Mesenchymal stem cell (in vitro differentiated cells and primary cell): Measurements from ENCODE around the gene KCNQ5. TPM values are rescaled to one million over a fixed set of nuclear protein-coding genes. Genes with fewer than 3 reads are reported as not detected.
"Not testable (repeated sequence)": the region's sequence is repeated elsewhere in the genome, so short reads cannot be mapped to it uniquely, and the experiment has no call there.

Source experiments
- DNase-seq: peaks from one replicate; pipeline ENCODE4 v3.0.0-alpha.2; 2013
- H2AFZ ChIP-seq: one replicate; pipeline ENCODE4 v1.6.1; 2013; ENCODE audit warnings: low read depth, mild to moderate bottlenecking, control low read depth, inconsistent platforms, low read length, moderate library complexity
- H2AK5ac ChIP-seq: 2 replicates; pipeline ENCODE4 v1.6.1; 2013; ENCODE audit warnings: low read length, moderate library complexity, mild to moderate bottlenecking, inconsistent platforms; ENCODE audit not compliant: severe bottlenecking
- H2BK120ac ChIP-seq: one replicate; pipeline ENCODE4 v1.6.1; 2013; ENCODE audit warnings: low read depth, mild to moderate bottlenecking, inconsistent platforms, low read length, moderate library complexity
- H2BK12ac ChIP-seq, 2 experiments: one replicate each; pipeline ENCODE4 v1.6.1; 2013; ENCODE audit warnings: inconsistent platforms in 2 of 2, low read length in 2 of 2, mild to moderate bottlenecking in 2 of 2, moderate library complexity in 2 of 2, control low read depth in 1 of 2
- H2BK15ac ChIP-seq: one replicate; pipeline ENCODE4 v1.6.1; 2013; ENCODE audit warnings: mild to moderate bottlenecking, low read depth, inconsistent platforms; ENCODE audit not compliant: poor library complexity, severe bottlenecking
- H2BK5ac ChIP-seq: 2 replicates; pipeline ENCODE4 v1.6.1; 2013; ENCODE audit warnings: low read depth, mild to moderate bottlenecking, low read length, control low read depth, inconsistent platforms; ENCODE audit not compliant: poor library complexity, severe bottlenecking
- H3K14ac ChIP-seq, 2 experiments: one replicate each; pipeline ENCODE4 v1.6.1; 2013; ENCODE audit warnings: inconsistent platforms in 2 of 2, low read length in 2 of 2, control low read depth in 1 of 2, mild to moderate bottlenecking in 1 of 2, moderate library complexity in 1 of 2
- H3K18ac ChIP-seq, 2 experiments: one replicate each; pipeline ENCODE4 v1.6.1; 2013; ENCODE audit warnings: inconsistent platforms in 2 of 2, low read length in 2 of 2, control low read depth in 1 of 2, low read depth in 1 of 2, mild to moderate bottlenecking in 1 of 2
- H3K23ac ChIP-seq, 2 experiments: one replicate each; pipeline ENCODE4 v1.6.1; 2013; ENCODE audit warnings: inconsistent platforms in 2 of 2, low read length in 2 of 2, mild to moderate bottlenecking in 2 of 2, moderate library complexity in 2 of 2, control low read depth in 1 of 2
- H3K27ac ChIP-seq: 2 replicates; pipeline ENCODE4 v1.5.1; 2013; ENCODE audit warnings: mild to moderate bottlenecking, moderate library complexity, low read length, control low read depth, inconsistent platforms; ENCODE audit not compliant: poor library complexity, severe bottlenecking
- H3K27me3 ChIP-seq, 2 experiments: 2 replicates each; pipeline versions ENCODE4 v1.6.1 to v1.7.0; 2013; ENCODE audit warnings: low read length in 2 of 2, mild to moderate bottlenecking in 2 of 2, moderate library complexity in 2 of 2, control low read depth in 1 of 2, inconsistent platforms in 1 of 2; ENCODE audit not compliant: control insufficient read depth in 1 of 2, insufficient read depth in 1 of 2
- H3K36me3 ChIP-seq, 2 experiments: 2 replicates each; pipeline versions ENCODE4 v1.6.1 to v1.7.0; 2013; ENCODE audit warnings: low read length in 2 of 2, control low read depth in 1 of 2, inconsistent platforms in 1 of 2, low read depth in 1 of 2, mild to moderate bottlenecking in 1 of 2; ENCODE audit not compliant: insufficient read depth in 2 of 2, control insufficient read depth in 1 of 2
- H3K4ac ChIP-seq, 2 experiments: one replicate each; pipeline ENCODE4 v1.6.1; 2013; ENCODE audit warnings: inconsistent platforms in 2 of 2, low read length in 2 of 2, mild to moderate bottlenecking in 2 of 2, moderate library complexity in 2 of 2, control low read depth in 1 of 2, low read depth in 1 of 2
- H3K4me1 ChIP-seq: 2 replicates; pipeline ENCODE4 v1.6.1; 2013; ENCODE audit warnings: low read depth, low read length, control low read depth; ENCODE audit not compliant: control insufficient read depth, insufficient read depth
- H3K4me2 ChIP-seq: 2 replicates; pipeline ENCODE4 v1.6.1; 2013; ENCODE audit warnings: low read length, mild to moderate bottlenecking, inconsistent platforms; ENCODE audit not compliant: poor library complexity, severe bottlenecking
- H3K4me3 ChIP-seq, 2 experiments: 2 replicates each; pipeline versions ENCODE4 v1.5.1 to v1.7.0; 2013; ENCODE audit warnings: low read length in 2 of 2, mild to moderate bottlenecking in 2 of 2, control low read depth in 1 of 2, low read depth in 1 of 2; ENCODE audit not compliant: insufficient read depth in 1 of 2
- H3K79me1 ChIP-seq: replicated peaks from 2 replicates; pipeline ENCODE4 v1.6.1; 2013; ENCODE audit warnings: mild to moderate bottlenecking, control low read depth, low read length, inconsistent platforms; ENCODE audit not compliant: poor library complexity, severe bottlenecking
- H3K9ac ChIP-seq: 2 replicates; pipeline ENCODE4 v1.7.0; 2013; ENCODE audit warnings: mild to moderate bottlenecking, low read length, moderate library complexity
- H3K9me3 ChIP-seq: 2 replicates; pipeline ENCODE4 v1.7.0; 2013; ENCODE audit warnings: mild to moderate bottlenecking, low read length; ENCODE audit not compliant: control insufficient read depth
- H4K8ac ChIP-seq: one replicate; pipeline ENCODE4 v1.6.1; 2013; ENCODE audit warnings: inconsistent platforms, mild to moderate bottlenecking, low read length, moderate library complexity
- H4K91ac ChIP-seq: one replicate; pipeline ENCODE4 v1.6.1; 2013; ENCODE audit warnings: mild to moderate bottlenecking, low read length, inconsistent platforms
- WGBS: methylation state at CpG from one replicate; pipeline ENCODE4 v1.1.7; 2013; ENCODE audit warnings: mixed read lengths; 5-methylcytosine and 5-hydroxymethylcytosine counted together
- polyA plus RNA-seq, 2 experiments: library from polyadenylated mRNA; stranded (reverse); fragments of 200-250 nt; gene quantifications; one replicate each; pipeline ENCODE4 v1.2.3, GENCODE V29; 2013

Gene KCNQ5
- 0.65 TPM for polyA plus RNA-seq (2013, experiment 1 of 2)
- 0.67 TPM for polyA plus RNA-seq (2013, experiment 2 of 2)

DNA sequence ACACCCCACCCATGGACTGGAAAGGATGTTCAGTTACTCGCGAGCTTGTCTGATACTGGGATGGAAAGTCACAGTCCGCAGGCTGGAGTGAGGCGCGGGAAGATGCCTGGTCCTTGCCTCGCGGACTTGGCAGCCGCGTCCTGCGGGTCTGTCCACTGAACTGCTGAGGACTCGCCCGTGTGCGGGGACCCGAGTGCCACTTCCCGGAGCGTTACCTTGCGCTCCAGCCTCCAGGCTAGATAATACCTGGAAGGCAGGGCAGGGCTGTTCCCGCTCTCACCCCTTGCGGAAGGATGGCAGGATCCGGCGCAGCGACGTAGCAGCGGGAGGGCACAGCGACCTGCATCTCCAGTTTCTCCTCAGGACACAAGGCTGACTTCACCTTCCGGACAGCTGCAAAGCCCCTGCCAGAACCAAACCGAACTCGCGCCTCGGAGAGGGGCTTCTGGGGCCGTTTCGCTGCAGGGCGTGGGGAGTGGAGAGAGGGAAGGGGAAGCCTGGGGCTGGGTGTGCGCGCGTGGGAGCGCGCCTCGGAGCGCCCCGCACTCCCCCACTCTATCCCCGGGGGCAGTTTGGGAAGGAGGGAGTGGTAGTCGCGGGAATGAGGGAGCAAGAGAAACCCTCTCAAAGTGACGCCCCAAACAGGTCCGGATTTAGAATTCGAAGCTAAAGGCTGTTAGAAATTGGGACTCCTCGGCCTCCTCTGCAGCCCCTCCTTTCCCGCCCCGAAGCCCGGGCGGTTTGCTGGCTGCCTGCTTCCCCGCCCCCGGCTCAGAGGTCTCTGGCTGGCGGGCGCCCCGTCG is at the start of gene KCNQ5:
Gene KCNQ5, plus strand, starts transcription at position 774 of the 803 bp plus-strand sequence.
- no peak within 1 kb of the TSS for H4K91ac ChIP-seq
- peak within 1 kb of the TSS in 1 of 2 experiments; percentile 36 for H3K14ac ChIP-seq
- no peaks in the 10 kb centered on the region for H3K36me3 ChIP-seq
- H3K79me1 ChIP-seq, result no peaks in the 10 kb centered on the region
- no peak within 1 kb of the TSS for H3K9ac ChIP-seq
- no peak within 1 kb of the TSS for H2AK5ac ChIP-seq
- H3K4me2 ChIP-seq, result peak within 1 kb of the TSS; percentile 92
- no peak within 1 kb of the TSS for H4K8ac ChIP-seq
- H3K27ac ChIP-seq, result no peak within 1 kb of the TSS
- H2BK12ac ChIP-seq, result peak within 1 kb of the TSS in 1 of 2 experiments; percentile 57
- no peak within 1 kb of the TSS for H2BK15ac ChIP-seq
- no peak within 1 kb of the TSS for H3K4ac ChIP-seq
- peak within 1 kb of the TSS; percentile 53 to 72 for H3K4me3 ChIP-seq
- WGBS, result under 1% methylated on average over 41 of the region's 58 CpGs
- peak within 1 kb of the TSS in 1 of 2 experiments; percentile 91 for H3K23ac ChIP-seq
- H2AFZ ChIP-seq, result peak within 1 kb of the TSS; percentile 21
- peaks cover 27% of the 10 kb centered on the region for H3K4me1 ChIP-seq
- DNase-seq, result peak; percentile 25
- H3K9me3 ChIP-seq, result no peaks in the 10 kb centered on the region
- H3K27me3 ChIP-seq, result peaks cover 52 to 75% of the 10 kb centered on the region in 2 experiments
- no peak within 1 kb of the TSS for H2BK120ac ChIP-seq
- no peak within 1 kb of the TSS for H2BK5ac ChIP-seq
- peak within 1 kb of the TSS; percentile 55 to 61 for H3K18ac ChIP-seq

DNA sequence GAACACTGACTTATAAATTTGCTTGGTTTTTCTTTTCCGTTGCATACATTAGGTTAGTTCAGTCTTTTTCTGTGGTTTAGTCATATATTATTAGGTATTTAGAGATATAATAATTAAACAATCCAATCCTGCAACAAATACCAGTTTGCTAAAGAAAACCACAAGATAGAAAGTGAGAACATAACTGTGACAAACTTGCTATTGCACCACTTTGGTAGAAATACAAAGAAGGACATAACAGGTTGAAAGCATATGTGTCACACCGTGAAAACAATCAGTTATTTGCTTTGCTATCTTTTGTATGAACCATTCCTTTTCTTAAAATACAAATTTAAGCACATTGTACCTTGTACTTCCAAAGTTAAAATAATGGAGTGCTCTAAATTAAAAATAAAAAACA is 42.0 kb upstream of the KCNQ5 start:
- no peak overlapping the region for H3K4ac ChIP-seq
- no peaks in the 10 kb centered on the region for H3K4me1 ChIP-seq
- H3K23ac ChIP-seq, result no peak overlapping the region
- H3K36me3 ChIP-seq, result no peaks in the 10 kb centered on the region
- H2BK5ac ChIP-seq, result no peak overlapping the region
- WGBS, result no CpG with 5 or more reads among the region's 2 CpGs
- H2BK15ac ChIP-seq, result no peak overlapping the region
- H3K9me3 ChIP-seq, result no peaks in the 10 kb centered on the region
- no peaks in the 10 kb centered on the region for H3K27me3 ChIP-seq
- no peak for DNase-seq
- no peak overlapping the region for H3K4me3 ChIP-seq
- H3K9ac ChIP-seq, result no peak overlapping the region
- H2AFZ ChIP-seq, result no peak overlapping the region
- no peaks in the 10 kb centered on the region for H3K79me1 ChIP-seq
- no peak overlapping the region for H4K91ac ChIP-seq
- no peak overlapping the region for H2AK5ac ChIP-seq
- H3K14ac ChIP-seq, result no peak overlapping the region
- no peak overlapping the region for H3K27ac ChIP-seq
- H2BK12ac ChIP-seq, result no peak overlapping the region
- H3K4me2 ChIP-seq, result no peak overlapping the region
- H3K18ac ChIP-seq, result no peak overlapping the region
- no peak overlapping the region for H2BK120ac ChIP-seq
- no peak overlapping the region for H4K8ac ChIP-seq

DNA sequence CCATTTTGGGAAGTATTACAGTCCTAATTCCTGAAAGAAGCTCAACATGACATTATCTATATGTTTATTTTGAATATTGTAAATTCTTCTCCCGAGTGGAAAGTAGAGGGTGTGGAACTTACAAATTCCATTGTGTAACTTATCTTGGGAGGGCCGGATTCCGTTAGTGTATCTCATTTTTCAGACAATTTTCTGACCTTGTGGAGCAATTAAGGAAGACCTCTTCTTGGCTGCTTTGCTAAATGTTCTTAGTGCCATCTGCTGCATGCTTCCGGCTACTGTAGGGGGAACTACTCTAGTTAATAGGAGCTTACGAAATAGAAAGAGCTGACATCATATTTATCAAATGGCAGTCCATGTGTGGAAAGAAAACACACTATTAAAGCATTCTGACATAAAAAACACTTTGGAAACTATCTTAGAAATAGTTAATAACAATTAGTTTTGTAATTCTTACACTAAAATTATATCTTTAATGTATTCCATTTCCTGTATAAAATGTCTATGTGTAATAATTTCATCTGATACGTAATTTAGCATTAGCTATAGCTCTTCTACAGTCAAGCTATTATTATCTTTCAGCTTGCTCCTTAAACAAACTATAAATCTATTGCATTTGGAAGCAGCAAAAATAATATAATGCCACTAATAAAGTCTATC is 41.5 kb upstream of the KCNQ5 start:
- Histone ChIP-seq H3K4me1 (no peaks in the 10 kb centered on the region), H2BK5ac (no peak overlapping the region), H2AK5ac (no peak overlapping the region), H3K18ac (no peak overlapping the region), H3K4ac (no peak overlapping the region), H2BK12ac (no peak overlapping the region), H4K91ac (no peak overlapping the region), H4K8ac (no peak overlapping the region), H3K9me3 (no peaks in the 10 kb centered on the region), H3K4me3 (no peak overlapping the region), H2BK15ac (no peak overlapping the region), H3K36me3 (no peaks in the 10 kb centered on the region), H3K23ac (no peak overlapping the region), H3K4me2 (no peak overlapping the region), H3K9ac (no peak overlapping the region), H3K27ac (no peak overlapping the region), H2AFZ (no peak overlapping the region), H3K14ac (no peak overlapping the region), H3K27me3 (no peaks in the 10 kb centered on the region), H3K79me1 (no peaks in the 10 kb centered on the region), H2BK120ac (no peak overlapping the region)
- DNase-seq, result peak; percentile 79
- 21% methylated on average over 3 of the region's 6 CpGs for WGBS

DNA sequence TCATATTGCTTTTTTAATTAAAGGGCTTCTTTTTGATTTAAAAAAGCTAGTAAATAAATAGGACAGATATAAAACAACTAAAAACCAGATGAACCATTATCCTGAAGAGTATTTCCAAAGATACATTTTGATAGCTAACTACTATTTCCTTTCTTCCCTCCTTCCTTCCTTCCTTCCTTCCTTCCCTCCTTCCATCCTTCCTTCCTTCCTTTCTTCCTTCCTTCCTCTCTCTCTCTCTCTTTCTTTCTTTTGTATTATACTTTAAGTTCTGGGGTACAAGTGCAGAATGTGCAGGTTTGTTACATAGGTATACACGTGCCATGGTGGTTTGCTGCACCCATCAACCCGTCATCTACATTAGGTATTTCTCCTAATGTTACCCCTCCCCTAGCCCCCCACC is 40.9 kb upstream of the KCNQ5 start:
- 100% methylated on average over 2 of the region's 2 CpGs for WGBS

More for the DNA sequence above, 40.9 kb upstream of the KCNQ5 start:
- not testable (repeated sequence) for H3K27me3 ChIP-seq, H3K4me1 ChIP-seq, H2BK15ac ChIP-seq, H3K79me1 ChIP-seq, H3K27ac ChIP-seq, H3K9ac ChIP-seq, H3K4ac ChIP-seq, H3K23ac ChIP-seq, H3K36me3 ChIP-seq, H4K8ac ChIP-seq, H3K9me3 ChIP-seq, H2AK5ac ChIP-seq, H3K14ac ChIP-seq, H2BK120ac ChIP-seq, H2BK12ac ChIP-seq, DNase-seq, H4K91ac ChIP-seq, H2AFZ ChIP-seq, H3K4me3 ChIP-seq, H2BK5ac ChIP-seq, H3K18ac ChIP-seq, H3K4me2 ChIP-seq
